GM11168 (cell line): ENCODE measurements around the gene PICK1.
"Not testable (repeated sequence)": the region's sequence is repeated elsewhere in the genome, so short reads cannot be mapped to it uniquely, and the experiment has no call there.

Experiments
- in situ Hi-C: fragments of 300-500 bp; cut with MboI; formaldehyde crosslinking; loops from one replicate; pipeline ENCODE4 v1.12.0; 2022; ENCODE audit warnings: low sequenced_read_pairs; ENCODE audit not compliant: unreplicated experiment

The PICK1 gene

DNA sequence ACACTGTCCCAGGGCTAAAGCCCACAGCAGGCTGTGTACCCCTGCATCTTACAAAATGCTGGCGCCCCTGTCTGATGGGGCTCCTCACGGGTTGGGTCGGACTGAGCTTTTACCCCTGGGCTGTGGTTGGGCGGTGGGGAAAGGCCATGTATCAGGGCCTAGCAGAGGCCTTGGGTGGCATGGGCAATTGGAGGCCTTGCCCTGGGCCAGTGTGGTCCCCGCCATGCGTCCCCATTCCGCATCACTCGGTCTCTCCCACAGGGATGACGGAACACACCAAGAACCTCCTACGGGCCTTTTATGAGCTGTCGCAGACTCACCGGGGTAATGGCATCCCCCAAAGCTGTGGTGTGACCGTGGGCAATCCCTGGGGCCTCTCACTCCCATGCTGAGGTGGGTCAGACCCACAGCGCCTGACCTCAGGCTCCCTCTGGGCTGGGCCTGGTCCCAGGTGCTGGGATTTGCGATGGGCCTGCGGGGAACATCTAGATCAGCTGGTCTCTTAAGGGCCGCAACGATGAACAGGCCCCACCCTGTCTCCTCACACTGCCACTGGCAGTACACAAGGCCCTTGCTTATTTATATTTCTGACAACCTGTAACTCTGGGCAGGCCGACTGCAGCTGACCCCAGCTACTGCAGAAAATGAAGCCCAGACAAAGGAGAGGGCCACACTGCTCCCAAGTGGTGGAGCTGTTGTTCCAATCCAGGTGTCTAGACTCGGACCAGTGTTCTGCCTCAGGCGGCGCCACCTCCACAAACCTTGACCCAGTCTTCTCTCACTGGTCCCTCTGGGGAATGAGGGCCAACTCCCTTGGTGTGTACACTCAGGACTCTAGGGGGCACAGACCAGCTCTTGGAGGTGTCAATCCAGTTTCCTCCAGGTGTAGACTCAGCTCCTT lies 14.5 kb downstream of the PICK1 start:
- in situ Hi-C loops: loop anchor here (25.0 kb wide), 1 partner anchor 491 kb away; the partner anchor contains the start of gene DMC1

GRCh38 chr22:38072322-38073149 lies 15.3 kb downstream of the PICK1 start:
- in situ Hi-C loops: loop anchor here (25.0 kb wide), 1 partner anchor 490 kb away; the partner anchor contains the start of gene DMC1

DNA sequence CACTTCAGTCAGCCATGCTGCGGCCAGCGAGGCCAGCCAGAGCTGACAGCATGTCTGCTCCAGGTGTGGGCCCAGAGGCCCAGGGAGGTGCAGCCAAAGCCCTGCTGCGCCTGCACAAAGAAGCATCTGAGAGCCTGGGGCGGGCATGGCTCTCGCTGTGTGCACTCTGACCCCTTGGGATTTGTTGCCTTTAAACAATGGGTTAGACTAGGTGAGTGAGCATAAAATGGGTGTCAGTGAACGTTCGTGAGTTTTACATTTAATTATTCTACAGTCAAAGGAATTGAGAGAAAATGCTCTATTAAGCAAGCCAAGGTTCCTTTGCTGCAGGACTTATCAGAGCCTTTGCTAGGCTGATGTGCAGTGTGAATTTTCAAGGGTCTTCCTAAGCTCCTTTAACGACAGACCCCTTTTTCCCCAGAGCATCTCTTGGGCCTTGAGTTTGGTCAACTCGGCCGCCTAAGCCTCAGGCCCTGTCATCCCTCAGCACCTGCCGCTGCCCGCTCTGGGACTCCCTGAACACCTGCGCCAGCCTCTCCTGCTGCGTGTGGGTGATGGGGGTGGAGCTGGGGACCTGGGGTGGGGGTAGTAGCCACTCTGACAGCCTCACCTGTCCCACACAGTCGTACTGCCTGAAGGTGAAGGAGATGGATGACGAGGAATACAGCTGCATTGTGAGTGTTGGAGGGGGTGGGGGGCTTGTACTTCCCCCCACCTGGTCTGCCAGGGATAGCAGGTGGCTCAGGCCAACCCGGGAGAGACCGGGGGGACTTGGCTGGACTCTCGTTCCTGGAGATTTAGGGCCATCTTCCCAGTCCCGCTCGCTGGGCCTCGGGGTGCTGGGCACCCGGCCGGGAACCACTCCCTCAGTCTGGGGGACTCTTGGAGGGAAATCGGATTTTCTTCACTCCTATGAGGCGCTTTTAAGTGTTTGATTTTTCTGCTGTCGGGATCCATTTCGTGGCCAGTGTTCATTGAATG lies 16.2 kb downstream of the PICK1 start:
- in situ Hi-C loops: loop anchor here (25.0 kb wide), 1 partner anchor 489 kb away; the partner anchor contains the start of gene DMC1

GRCh38 chr22:38074181-38075104 lies 17.2 kb downstream of the PICK1 start:
- in situ Hi-C loops: loop anchor here (25.0 kb wide), 1 partner anchor 488 kb away; the partner anchor contains the start of gene DMC1

DNA sequence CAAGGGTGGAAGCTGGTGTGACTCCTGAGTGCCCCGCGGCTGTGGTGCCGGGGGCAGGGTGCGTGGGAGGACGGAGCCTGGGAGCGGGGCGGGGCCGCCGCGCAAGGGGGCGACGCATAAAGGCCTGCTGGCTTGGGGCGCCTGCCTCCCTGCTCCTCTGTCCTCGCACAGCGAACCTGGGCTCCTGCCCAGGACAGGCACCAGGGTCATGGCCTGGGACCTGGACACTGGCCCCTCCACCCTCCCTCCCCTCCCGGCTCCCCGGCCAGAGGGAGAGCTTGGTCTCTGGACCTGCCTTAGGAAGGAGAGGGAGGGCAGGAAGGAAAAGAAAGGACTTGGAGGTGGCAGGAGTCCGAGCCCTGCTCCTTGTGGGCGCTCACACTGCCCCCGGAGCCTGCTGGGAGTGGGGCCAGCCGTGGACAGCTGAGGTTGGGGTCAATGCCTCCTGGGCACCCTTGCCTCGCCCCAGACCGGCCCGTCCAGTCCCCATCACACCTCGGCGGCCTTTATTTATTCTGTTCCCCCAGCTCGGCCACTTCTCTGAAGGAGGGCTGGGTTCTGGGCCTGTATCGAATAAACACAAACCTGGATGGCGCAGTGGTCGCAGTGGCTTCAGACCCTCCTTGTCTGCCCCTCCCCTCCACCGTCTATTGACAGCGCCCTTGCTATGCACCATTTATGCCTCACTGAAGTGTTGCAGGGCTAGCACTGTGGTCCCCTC lies 18.1 kb downstream of the PICK1 start:
- in situ Hi-C loops: no loop called here

GRCh38 chr22:38075961-38076360 lies 18.8 kb downstream of the PICK1 start:
- in situ Hi-C loops: no loop called here

DNA sequence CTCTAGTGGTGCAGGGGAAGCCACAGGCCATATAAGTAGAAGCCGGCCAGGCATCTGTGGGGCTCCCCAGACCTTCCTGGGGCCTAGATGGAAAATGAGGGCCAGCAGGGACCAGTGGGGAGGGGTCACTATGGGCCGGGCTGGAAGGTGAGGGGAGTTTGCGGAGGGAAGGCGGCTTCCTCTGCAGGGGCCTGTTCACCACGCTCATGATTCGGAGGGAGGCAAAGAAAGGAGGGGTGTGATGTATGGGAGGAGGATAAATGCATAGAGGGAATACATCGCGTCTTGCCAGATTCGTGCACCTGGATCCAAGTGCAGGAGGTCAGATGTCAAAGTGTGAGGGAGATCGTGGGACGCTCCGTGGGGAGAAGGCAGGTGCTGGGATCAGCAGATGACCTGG lies 19.9 kb downstream of the PICK1 start:
- in situ Hi-C loops: no loop called here

GRCh38 chr22:38077595-38077994 lies 20.4 kb downstream of the PICK1 start:
- in situ Hi-C loops: no loop called here

DNA sequence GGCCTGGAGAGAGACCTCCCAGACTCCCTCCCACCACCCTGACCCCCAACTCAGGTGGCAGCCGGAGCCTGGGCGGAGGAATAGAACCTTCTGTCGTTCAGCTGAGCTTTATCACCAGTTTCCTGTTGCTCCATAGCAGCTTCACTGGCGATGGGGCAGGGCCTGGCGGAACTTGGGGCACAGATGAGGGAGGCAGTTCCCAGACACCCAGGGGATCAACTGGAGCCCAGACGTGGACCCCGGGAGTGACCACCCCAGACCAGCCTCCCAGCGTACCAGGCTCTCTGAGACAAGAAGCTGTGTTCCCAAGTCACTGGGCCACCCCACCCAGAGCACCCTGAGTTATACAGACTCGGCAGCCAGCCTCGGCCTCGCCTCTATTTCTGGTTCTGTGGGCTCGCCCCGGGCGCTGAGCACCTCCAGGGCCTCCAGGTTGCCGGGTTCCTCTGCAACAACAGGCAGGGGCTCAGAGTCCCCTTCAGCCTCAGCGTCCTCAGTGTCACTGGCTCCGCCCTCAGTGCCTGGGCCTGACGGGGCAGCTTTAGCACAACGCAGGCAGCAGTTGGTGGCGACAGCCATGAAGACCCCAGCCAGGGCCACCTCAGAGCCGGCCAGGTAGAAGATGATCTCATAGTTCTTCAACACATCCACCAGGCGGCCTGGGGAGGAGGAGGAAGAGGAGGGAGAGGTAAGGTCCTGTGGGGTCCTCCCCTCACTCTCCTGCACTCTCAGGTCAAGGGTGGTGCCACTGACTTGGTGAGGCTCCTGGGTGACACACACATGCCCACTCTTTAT lies 21.0 kb downstream of the PICK1 start:
- in situ Hi-C loops: no loop called here

- in situ Hi-C loops: not testable (repeated sequence)
These were observed 22.0 kb downstream of the PICK1 start for GRCh38 chr22:38079208-38079607.

- in situ Hi-C loops: no loop called here
These were observed 22.6 kb downstream of the PICK1 start for GRCh38 chr22:38079804-38080203.

DNA sequence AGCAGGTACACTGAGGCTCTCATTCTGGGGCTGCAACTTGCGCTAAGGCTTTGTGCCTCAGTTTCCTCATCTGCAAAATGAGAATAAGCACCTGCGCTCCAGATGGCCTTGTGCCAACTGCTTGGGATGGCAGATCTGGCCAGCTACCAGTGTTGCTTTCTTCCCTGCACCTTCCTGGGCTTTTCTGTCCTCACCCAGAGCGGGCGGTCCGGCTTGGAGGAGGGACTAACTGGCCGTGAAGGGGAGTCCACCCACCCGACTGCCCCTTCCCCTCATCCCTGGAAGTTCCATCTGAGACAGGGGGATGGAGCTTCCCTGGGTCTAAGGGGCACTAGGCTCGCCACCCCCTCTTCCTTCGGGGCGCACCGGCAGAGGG lies 23.3 kb downstream of the PICK1 start:
- in situ Hi-C loops: no loop called here

GRCh38 chr22:38080850-38081635 lies 23.8 kb downstream of the PICK1 start:
- in situ Hi-C loops: no loop called here

DNA sequence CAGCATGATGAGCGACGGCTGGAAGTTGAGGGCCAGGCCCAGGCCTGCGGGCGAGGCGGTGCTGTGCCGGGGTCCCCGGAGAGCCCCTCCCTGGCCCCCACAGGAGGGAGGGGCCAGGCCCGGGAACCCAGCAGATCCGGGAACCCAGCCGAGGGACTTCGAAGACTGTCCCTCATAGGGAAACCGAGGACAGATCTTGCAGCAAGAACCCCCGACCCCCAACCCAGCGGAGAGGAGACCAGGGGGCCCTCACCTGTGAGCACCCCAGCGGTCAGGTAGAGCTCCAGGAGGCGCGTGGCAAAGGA lies 24.4 kb downstream of the PICK1 start:
- in situ Hi-C loops: no loop called here

GRCh38 chr22:38081941-38082828 lies 25.0 kb downstream of the PICK1 start:
- in situ Hi-C loops: no loop called here
